Spinal cord (tissue), 4 donors: ENCODE results near the gene STEAP3. TPM values are rescaled to one million over a fixed set of nuclear protein-coding genes. Genes with fewer than 3 reads are reported as not detected.

Experiments used
- polyA plus RNA-seq, 2 donors: library from polyadenylated mRNA; unstranded; fragments of 120-200 nt; gene quantifications; one replicate each; pipeline ENCODE4 v1.2.1, GENCODE V29; 2013; ENCODE audit not compliant: insufficient read length in 2 of 2
- total RNA-seq, 2 donors: library from RNA; depleted of rRNA in 1 of 2; stranded (reverse); fragments of 120-200 nt in 1 of 2; fragments of >200 nt in 1 of 2; gene quantifications; one replicate each; pipeline versions ENCODE4 v1.2.3 to v1.2.4, GENCODE V29; 2013 to 2014

STEAP3 gene
- total and polyA plus RNA-seq, 4 donors, result 0.94 to 7.0 (median 3.1) TPM

Other genes with a start within 250 kb of the STEAP3 start
- gene C1QL2, start 65.1 kb upstream of the STEAP3 start, total RNA-seq, result under 1 TPM; 0.11 to 0.20 TPM
- under 1 TPM; 0.48 to 0.74 TPM for gene C1QL2, start 65.1 kb upstream of the STEAP3 start, polyA plus RNA-seq
- gene C2orf76, start 143.0 kb downstream of the STEAP3 start, total RNA-seq, result 10 to 100 TPM; 23.6 to 29.5 TPM
- 10 to 100 TPM; 17.4 to 19.0 TPM for gene C2orf76, start 143.0 kb downstream of the STEAP3 start, polyA plus RNA-seq
- gene DBI, start 143.1 kb downstream of the STEAP3 start, total RNA-seq, result 100 to 1,000 TPM; 134 to 232 TPM
- 100 to 1,000 TPM; 785 to 887 TPM for gene DBI, start 143.1 kb downstream of the STEAP3 start, polyA plus RNA-seq
- 1 to 10 TPM in 1 of 2 donors, under 1 TPM in 1; 0.69 to 3.4 TPM for gene TMEM37, start 208.0 kb downstream of the STEAP3 start, total RNA-seq
- 1 to 10 TPM; 1.6 to 4.7 TPM for gene TMEM37, start 208.0 kb downstream of the STEAP3 start, polyA plus RNA-seq